IMR-90 (cell line): ENCODE results near the gene FBN1. TPM values are rescaled to one million over a fixed set of nuclear protein-coding genes. Genes with fewer than 3 reads are reported as not detected.
A peak's percentile ranks its signal among the peaks of the same experiment; 100 is the strongest.

Experiments
- ATAC-seq: fragments of 200-7000 bp; cut with Tn5 transposase; 2 replicates; pipeline ENCODE4 v1.9.1; 2020; ENCODE audit warnings: low read depth, mild to moderate bottlenecking, moderate library complexity
- BruUV-seq: library from RNA; stranded (reverse); fragments of 400-500 nt; replicated peaks from 2 replicates; lab custom pipeline; 2021; lab: Mats Ljungman, UMichigan
- CTCF ChIA-PET: fragments of 300-600 bp; formaldehyde crosslinking; extraction: SDS; loops from one replicate; lab custom pipeline; 2021; ENCODE audit warnings: antibody characterized with exemption; lab: Yijun Ruan, JAX
- POLR2A ChIA-PET: fragments of 300-600 bp; sonication (Branson Sonifier 250); formaldehyde crosslinking; loops from one replicate; lab custom pipeline; 2022; ENCODE audit warnings: antibody characterized with exemption; ENCODE audit not compliant: unreplicated experiment; lab: Charles Lee
- DNase-seq: peaks from one replicate; pipeline ENCODE4 v3.0.0; 2013
- H2AFZ ChIP-seq: replicated peaks from 2 replicates; pipeline ENCODE3; 2013; ENCODE audit warnings: low read length, mild to moderate bottlenecking; ENCODE audit not compliant: poor library complexity
- H2AK5ac ChIP-seq: 2 replicates; pipeline ENCODE4 v1.6.1; 2013; ENCODE audit warnings: low read depth, low read length, inconsistent platforms
- H2AK9ac ChIP-seq: replicated peaks from 2 replicates; pipeline ENCODE3; 2013; ENCODE audit warnings: mild to moderate bottlenecking, low read depth, low read length, moderate library complexity; ENCODE audit not compliant: poor library complexity
- H2BK120ac ChIP-seq: 2 replicates; pipeline ENCODE4 v1.6.1; 2013; ENCODE audit warnings: low read depth, low read length, inconsistent platforms
- H2BK15ac ChIP-seq: 3 replicates; pipeline ENCODE4 v1.6.1; 2013; ENCODE audit warnings: low read depth, low read length, inconsistent platforms
- H2BK20ac ChIP-seq: 2 replicates; pipeline ENCODE4 v1.6.1; 2013; ENCODE audit warnings: low read depth, mild to moderate bottlenecking, inconsistent platforms, low read length, moderate library complexity
- H2BK5ac ChIP-seq: 2 replicates; pipeline ENCODE4 v1.6.1; 2013; ENCODE audit warnings: mild to moderate bottlenecking, low read depth, low read length, inconsistent platforms; ENCODE audit not compliant: poor library complexity, severe bottlenecking
- H3K14ac ChIP-seq: replicated peaks from 2 replicates; pipeline ENCODE4 v1.6.1; 2013; ENCODE audit warnings: low read depth, low read length, inconsistent platforms
- H3K18ac ChIP-seq: 2 replicates; pipeline ENCODE4 v1.6.1; 2013; ENCODE audit warnings: low read depth, low read length, control low read depth
- H3K23ac ChIP-seq: 2 replicates; pipeline ENCODE4 v1.6.1; 2013; ENCODE audit warnings: low read depth, low read length, inconsistent platforms
- H3K27ac ChIP-seq: 2 replicates; pipeline ENCODE4 v1.5.1; 2013; ENCODE audit warnings: mild to moderate bottlenecking, control low read depth, low read length; ENCODE audit not compliant: insufficient read depth
- H3K27me3 ChIP-seq: 2 replicates; pipeline ENCODE4 v1.6.1; 2013; ENCODE audit warnings: low read length; ENCODE audit not compliant: control insufficient read depth, insufficient read depth
- H3K36me3 ChIP-seq: 2 replicates; pipeline ENCODE4 v1.6.1; 2013; ENCODE audit warnings: low read length, mixed read lengths; ENCODE audit not compliant: control insufficient read depth, insufficient read depth
- H3K4ac ChIP-seq: 2 replicates; pipeline ENCODE4 v1.6.1; 2013; ENCODE audit warnings: low read depth, low read length, inconsistent platforms
- H3K4me1 ChIP-seq: 2 replicates; pipeline ENCODE4 v1.6.1; 2013; ENCODE audit warnings: low read length, mixed read lengths; ENCODE audit not compliant: control insufficient read depth, insufficient read depth
- H3K4me2 ChIP-seq: 2 replicates; pipeline ENCODE4 v1.6.1; 2013; ENCODE audit warnings: low read depth, mild to moderate bottlenecking, control low read depth, low read length, moderate library complexity
- H3K4me3 ChIP-seq: 2 replicates; pipeline ENCODE4 v1.5.1; 2013; ENCODE audit warnings: low read depth, mild to moderate bottlenecking, control low read depth, low read length, moderate library complexity; ENCODE audit not compliant: insufficient read depth
- H3K56ac ChIP-seq: 2 replicates; pipeline ENCODE4 v1.6.1; 2013; ENCODE audit warnings: low read length, inconsistent platforms; ENCODE audit not compliant: insufficient read depth; ENCODE audit errors: extremely low read depth
- H3K79me1 ChIP-seq, 2 experiments: 2 replicates each; pipeline ENCODE4 v1.6.1; 2013; ENCODE audit warnings: low read length in 2 of 2, inconsistent platforms in 1 of 2, low read depth in 1 of 2
- H3K9ac ChIP-seq: 2 replicates; pipeline ENCODE4 v1.6.1; 2013; ENCODE audit warnings: low read depth, low read length, control low read depth
- H3K9me1 ChIP-seq: 2 replicates; pipeline ENCODE4 v1.6.1; 2013; ENCODE audit warnings: low read length, inconsistent platforms; ENCODE audit not compliant: insufficient read depth
- H3K9me3 ChIP-seq: 2 replicates; pipeline ENCODE4 v1.6.1; 2013; ENCODE audit warnings: low read length; ENCODE audit not compliant: control insufficient read depth, insufficient read depth
- H4K20me1 ChIP-seq: 2 replicates; pipeline ENCODE4 v1.6.1; 2013; ENCODE audit warnings: low read length, inconsistent platforms; ENCODE audit not compliant: insufficient read depth
- H4K5ac ChIP-seq: 2 replicates; pipeline ENCODE4 v1.6.1; 2013; ENCODE audit warnings: mild to moderate bottlenecking, low read depth, low read length, control low read depth
- H4K8ac ChIP-seq, 2 experiments: 2 replicates each; pipeline ENCODE4 v1.6.1; 2013; ENCODE audit warnings: low read depth in 2 of 2, low read length in 2 of 2, control low read depth in 1 of 2, inconsistent platforms in 1 of 2
- H4K91ac ChIP-seq: 2 replicates; pipeline ENCODE4 v1.6.1; 2013; ENCODE audit warnings: low read depth, low read length, inconsistent platforms; ENCODE audit not compliant: insufficient read depth
- MXI1 ChIP-seq: IDR thresholded peaks from 2 replicates; pipeline ENCODE4 v1.6.1; 2012; ENCODE audit warnings: low read depth, mild to moderate bottlenecking, low read length, moderate library complexity, borderline replicate concordance
- WGBS, 2 experiments: methylation state at CpG; one replicate each; pipeline versions ENCODE4 v1.1.5 to v1.1.7; 2013; ENCODE audit warnings: missing lambda C conversion rate in 2 of 2; ENCODE audit not compliant: insufficient read length in 1 of 2; ENCODE audit errors: extremely low coverage in 2 of 2; 5-methylcytosine and 5-hydroxymethylcytosine counted together
- dilution Hi-C: fragments of 300-500 bp; cut with HindIII; formaldehyde crosslinking; loops from one replicate; pipeline ENCODE4 v1.14.3; 2018; ENCODE audit warnings: low sequenced_read_pairs; ENCODE audit not compliant: unreplicated experiment
- in situ Hi-C: fragments of 300-500 bp; cut with MboI; formaldehyde crosslinking; loops from 3 replicates; pipeline ENCODE4 v1.14.3; 2019; ENCODE audit warnings: low sequenced_read_pairs, inconsistent platforms, mixed read lengths
- intact Hi-C: fragments of 100-400 bp; cut with micrococcal nuclease; formaldehyde crosslinking; loops from 2 replicates; pipeline ENCODE4 v1.10.0; 2022
- polyA plus RNA-seq, 3 experiments: library from polyadenylated mRNA; depleted of rRNA; stranded (reverse); fragments of >200 nt; gene quantifications; 2 replicates each; pipeline ENCODE4 v1.2.3, GENCODE V29; 2012; ENCODE audit warnings: low replicate concordance in 1 of 3
- total RNA-seq: library from RNA; depleted of rRNA; stranded (reverse); fragments of >200 nt; gene quantifications from 2 replicates; pipeline ENCODE4 v1.2.3, GENCODE V29; 2012
- TF ChIP-seq, protein P1 (sequence below): fragments of 150-350 bp; IDR thresholded peaks from 2 replicates; pipeline ENCODE4 v1.6.1; 2017; ENCODE audit warnings: mild to moderate bottlenecking, antibody characterized with exemption, low read length, low read depth
- TF ChIP-seq, protein P2 (sequence below): conservative IDR thresholded peaks from 2 replicates; pipeline ENCODE4 v1.5.1; 2012; ENCODE audit warnings: mild to moderate bottlenecking, low read depth, low read length, improper control_type of control experiment

The FBN1 gene
- total and polyA plus RNA-seq, 2 of the 4 experiments (the other 2 are of a cell fraction), result 134 to 283 TPM

DNA sequence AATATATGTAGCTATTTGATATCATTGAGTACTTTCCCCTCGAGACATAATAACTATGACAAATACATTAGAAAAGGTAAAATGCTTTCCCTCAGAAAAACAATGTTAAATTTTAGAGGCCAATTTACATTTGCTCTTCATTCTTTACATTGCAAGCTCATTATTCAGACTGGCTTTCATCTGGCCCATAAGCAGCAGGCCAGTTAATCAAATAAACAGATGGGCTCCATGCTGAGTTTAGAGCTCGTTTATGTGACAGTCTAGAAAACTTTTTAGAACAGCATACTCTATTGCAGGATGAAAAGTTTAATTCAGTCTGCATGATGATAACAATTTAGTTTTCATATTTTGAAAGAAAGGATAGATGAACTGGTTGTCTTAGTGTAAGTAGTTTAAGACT, 163.7 kb downstream of the FBN1 start:
- WGBS, 2 experiments, result no CpG with 5 or more reads among the region's 2 CpGs
- no peak overlapping the region for H2BK20ac ChIP-seq
- peak overlapping the region; percentile 78; the same call in 1 of the 2 replicates for H3K18ac ChIP-seq
- in situ Hi-C loops, result no loop called here
- peak overlapping the region; percentile 89 for H2BK5ac ChIP-seq
- intact Hi-C loops, result no loop called here
- peaks cover 3% of the 10 kb centered on the region; the same call in 1 of the 2 replicates for H3K4me1 ChIP-seq
- no peak overlapping the region for H2AK5ac ChIP-seq
- no peak overlapping the region for H3K14ac ChIP-seq
- no peak overlapping the region for H4K91ac ChIP-seq
- H2AFZ ChIP-seq, result no peak overlapping the region
- H3K27me3 ChIP-seq, result no peaks in the 10 kb centered on the region
- H2BK15ac ChIP-seq, result no peak overlapping the region
- H2BK120ac ChIP-seq, result peak overlapping the region; percentile 88; the same call in 1 of the 2 replicates
- H3K9me3 ChIP-seq, result no peaks in the 10 kb centered on the region
- no peak overlapping the region for H3K9ac ChIP-seq
- H2AK9ac ChIP-seq, result no peak overlapping the region
- H3K4me2 ChIP-seq, result no peak overlapping the region
- H3K56ac ChIP-seq, result no peak overlapping the region
- 0 out of 4 replicates have a peak overlapping the region, but pooled peaks of 1 of the 2 experiments have one; percentile 39 for H4K8ac ChIP-seq
- dilution Hi-C loops, result no loop called here
- BruUV-seq, result no TSS peak
- no peaks in the 10 kb centered on the region for H4K20me1 ChIP-seq
- no peak overlapping the region for H3K23ac ChIP-seq
- ChIA-PET POLR2A (no interaction called here), CTCF (interaction anchor here (0.8 kb wide), 1 partner anchor 76 kb away, joined by 4 read pairs; no protein-coding TSS in a partner anchor)
- ATAC-seq, result peak; percentile 79
- peaks cover 3% of the 10 kb centered on the region; the same call in 1 of the 2 replicates for H3K9me1 ChIP-seq
- no peak overlapping the region for H4K5ac ChIP-seq
- no peak overlapping the region for H3K27ac ChIP-seq
- no peak overlapping the region for H3K4ac ChIP-seq
- peak; percentile 34; the same call in 1 of the 2 replicates for TF ChIP-seq MXI1
- TF ChIP-seq, protein P1, sequence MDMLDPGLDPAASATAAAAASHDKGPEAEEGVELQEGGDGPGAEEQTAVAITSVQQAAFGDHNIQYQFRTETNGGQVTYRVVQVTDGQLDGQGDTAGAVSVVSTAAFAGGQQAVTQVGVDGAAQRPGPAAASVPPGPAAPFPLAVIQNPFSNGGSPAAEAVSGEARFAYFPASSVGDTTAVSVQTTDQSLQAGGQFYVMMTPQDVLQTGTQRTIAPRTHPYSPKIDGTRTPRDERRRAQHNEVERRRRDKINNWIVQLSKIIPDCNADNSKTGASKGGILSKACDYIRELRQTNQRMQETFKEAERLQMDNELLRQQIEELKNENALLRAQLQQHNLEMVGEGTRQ, result no peak
- TF ChIP-seq, protein P2, sequence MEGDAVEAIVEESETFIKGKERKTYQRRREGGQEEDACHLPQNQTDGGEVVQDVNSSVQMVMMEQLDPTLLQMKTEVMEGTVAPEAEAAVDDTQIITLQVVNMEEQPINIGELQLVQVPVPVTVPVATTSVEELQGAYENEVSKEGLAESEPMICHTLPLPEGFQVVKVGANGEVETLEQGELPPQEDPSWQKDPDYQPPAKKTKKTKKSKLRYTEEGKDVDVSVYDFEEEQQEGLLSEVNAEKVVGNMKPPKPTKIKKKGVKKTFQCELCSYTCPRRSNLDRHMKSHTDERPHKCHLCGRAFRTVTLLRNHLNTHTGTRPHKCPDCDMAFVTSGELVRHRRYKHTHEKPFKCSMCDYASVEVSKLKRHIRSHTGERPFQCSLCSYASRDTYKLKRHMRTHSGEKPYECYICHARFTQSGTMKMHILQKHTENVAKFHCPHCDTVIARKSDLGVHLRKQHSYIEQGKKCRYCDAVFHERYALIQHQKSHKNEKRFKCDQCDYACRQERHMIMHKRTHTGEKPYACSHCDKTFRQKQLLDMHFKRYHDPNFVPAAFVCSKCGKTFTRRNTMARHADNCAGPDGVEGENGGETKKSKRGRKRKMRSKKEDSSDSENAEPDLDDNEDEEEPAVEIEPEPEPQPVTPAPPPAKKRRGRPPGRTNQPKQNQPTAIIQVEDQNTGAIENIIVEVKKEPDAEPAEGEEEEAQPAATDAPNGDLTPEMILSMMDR, result no peak
- DNase-seq, result peak; percentile 80
- peaks cover 14 to 38% of the 10 kb centered on the region in 2 experiments; a peak in 3 of 4 replicates for H3K79me1 ChIP-seq
- peaks cover 35% of the 10 kb centered on the region for H3K36me3 ChIP-seq
- H3K4me3 ChIP-seq, result no peak overlapping the region
